Loucy (cell line): Measurements from ENCODE around the gene PPP2R5B.
A peak's percentile ranks its signal among the peaks of the same experiment; 100 is the strongest.

Experiments used
- H2AFZ ChIP-seq: fragments of 200-600 bp; sonication (generic); 2 replicates; pipeline ENCODE4 v1.6.0; 2016; ENCODE audit warnings: antibody characterized with exemption, mild to moderate bottlenecking, low read length, moderate library complexity
- H3F3A ChIP-seq: fragments of 200-600 bp; 2 replicates; pipeline ENCODE4 v1.6.0; 2016; ENCODE audit warnings: antibody characterized with exemption, low read depth, mild to moderate bottlenecking
- H3K27me3 ChIP-seq: fragments of 200-600 bp; sonication (generic); 2 replicates; pipeline ENCODE4 v1.6.1; 2014; ENCODE audit warnings: low read length, mild to moderate bottlenecking; ENCODE audit not compliant: insufficient read depth, poor library complexity, severe bottlenecking
- H3K36me3 ChIP-seq: fragments of 200-600 bp; sonication (generic); 2 replicates; pipeline ENCODE4 v1.6.1; 2016; ENCODE audit warnings: low read length; ENCODE audit not compliant: insufficient read depth
- H3K4me1 ChIP-seq: fragments of 200-600 bp; sonication (generic); 2 replicates; pipeline ENCODE4 v1.5.1; 2014; ENCODE audit warnings: low read length, mild to moderate bottlenecking; ENCODE audit not compliant: insufficient read depth, poor library complexity, severe bottlenecking
- H3K4me2 ChIP-seq: fragments of 200-600 bp; sonication (generic); 2 replicates; pipeline ENCODE4 v1.6.0; 2014; ENCODE audit warnings: antibody characterized with exemption, low read length, low read depth, mild to moderate bottlenecking; ENCODE audit not compliant: poor library complexity, severe bottlenecking
- H3K4me3 ChIP-seq: fragments of 200-600 bp; sonication (generic); 2 replicates; pipeline ENCODE4 v1.5.1; 2014; ENCODE audit warnings: low read length, mild to moderate bottlenecking, mixed read lengths; ENCODE audit not compliant: poor library complexity, severe bottlenecking
- H3K79me2 ChIP-seq: fragments of 200-600 bp; sonication (generic); 2 replicates; pipeline ENCODE4 v1.6.1; 2014; ENCODE audit warnings: low read length; ENCODE audit not compliant: insufficient read depth
- H3K9ac ChIP-seq: fragments of 200-600 bp; sonication (generic); 2 replicates; pipeline ENCODE4 v1.6.0; 2014; ENCODE audit warnings: mild to moderate bottlenecking, low read depth, low read length, moderate library complexity; ENCODE audit not compliant: poor library complexity, severe bottlenecking
- H3K9me2 ChIP-seq: fragments of 200-600 bp; sonication (generic); replicated peaks from 2 replicates; pipeline ENCODE4 v1.6.1; 2016; ENCODE audit warnings: low read depth, low read length, mixed read lengths
- H3K9me3 ChIP-seq: fragments of 200-600 bp; sonication (generic); 2 replicates; pipeline ENCODE4 v1.6.1; 2014; ENCODE audit warnings: mild to moderate bottlenecking, antibody characterized with exemption, low read length, low read depth; ENCODE audit not compliant: insufficient read depth
- H4K20me1 ChIP-seq: fragments of 200-600 bp; sonication (generic); 2 replicates; pipeline ENCODE4 v1.6.0; 2014; ENCODE audit warnings: antibody characterized with exemption, low read length, mild to moderate bottlenecking; ENCODE audit not compliant: insufficient read depth, poor library complexity, severe bottlenecking
- EZH2phosphoT487 ChIP-seq: fragments of 200-600 bp; IDR thresholded peaks from 2 replicates; pipeline ENCODE4 v1.6.1; 2018; ENCODE audit warnings: antibody characterized with exemption, mild to moderate bottlenecking, moderate library complexity, borderline replicate concordance
- TF ChIP-seq, protein P1 (sequence below): fragments of 200-600 bp; sonication (generic); conservative IDR thresholded peaks from 2 replicates; pipeline ENCODE4 v1.5.1; 2014; ENCODE audit warnings: mild to moderate bottlenecking, antibody characterized with exemption, low read length

The PPP2R5B gene

DNA sequence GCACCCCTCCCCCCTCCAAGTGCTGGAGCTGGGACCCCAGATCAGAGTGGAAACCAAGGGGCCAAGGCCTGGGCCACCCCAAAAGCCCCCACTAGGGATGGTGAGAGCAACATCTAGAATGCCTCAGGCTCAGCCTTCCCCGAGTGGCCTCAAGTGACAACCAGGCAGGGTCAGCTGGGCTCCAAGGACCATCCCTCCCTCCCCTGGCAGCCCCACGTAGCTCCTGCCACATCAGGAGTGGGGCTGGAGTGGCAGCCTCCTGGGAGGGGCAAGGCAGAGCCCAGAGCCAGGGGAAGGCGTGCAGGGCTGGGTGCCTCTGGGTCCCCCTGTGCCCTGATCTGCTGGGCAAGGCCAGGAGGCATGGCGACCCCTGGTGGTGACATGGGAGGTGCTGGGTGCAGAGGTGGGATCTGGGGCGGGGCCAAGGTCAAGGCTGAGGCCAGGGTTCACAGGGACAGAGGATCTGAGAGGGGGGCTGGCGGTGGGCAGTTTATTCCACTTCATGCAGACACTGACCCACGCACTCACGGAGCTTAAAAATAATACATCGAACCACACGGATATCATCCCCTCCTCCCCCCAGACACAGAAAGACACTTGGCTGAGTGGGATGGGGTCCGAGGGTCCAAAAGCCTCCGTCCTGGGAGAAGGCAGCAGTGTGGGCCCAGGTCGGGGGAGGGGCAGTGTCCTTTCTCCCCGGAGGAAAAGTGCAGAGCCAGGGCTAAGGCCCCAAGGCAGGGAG lies 30.2 kb upstream of the PPP2R5B start:
- Histone ChIP-seq H2AFZ (no peak overlapping the region), H3F3A (no peaks in the 10 kb centered on the region), H3K9ac (peak overlapping the region; percentile 3), H3K4me3 (no peak overlapping the region), H3K4me2 (no peak overlapping the region), H3K9me2 (no peaks in the 10 kb centered on the region), H4K20me1 (no peaks in the 10 kb centered on the region), H3K27me3 (no peaks in the 10 kb centered on the region), H3K79me2 (no peaks in the 10 kb centered on the region), H3K36me3 (no peaks in the 10 kb centered on the region; the same call in 1 of the 2 replicates), H3K4me1 (no peaks in the 10 kb centered on the region), H3K9me3 (no peaks in the 10 kb centered on the region)
- TF ChIP-seq, protein P1, sequence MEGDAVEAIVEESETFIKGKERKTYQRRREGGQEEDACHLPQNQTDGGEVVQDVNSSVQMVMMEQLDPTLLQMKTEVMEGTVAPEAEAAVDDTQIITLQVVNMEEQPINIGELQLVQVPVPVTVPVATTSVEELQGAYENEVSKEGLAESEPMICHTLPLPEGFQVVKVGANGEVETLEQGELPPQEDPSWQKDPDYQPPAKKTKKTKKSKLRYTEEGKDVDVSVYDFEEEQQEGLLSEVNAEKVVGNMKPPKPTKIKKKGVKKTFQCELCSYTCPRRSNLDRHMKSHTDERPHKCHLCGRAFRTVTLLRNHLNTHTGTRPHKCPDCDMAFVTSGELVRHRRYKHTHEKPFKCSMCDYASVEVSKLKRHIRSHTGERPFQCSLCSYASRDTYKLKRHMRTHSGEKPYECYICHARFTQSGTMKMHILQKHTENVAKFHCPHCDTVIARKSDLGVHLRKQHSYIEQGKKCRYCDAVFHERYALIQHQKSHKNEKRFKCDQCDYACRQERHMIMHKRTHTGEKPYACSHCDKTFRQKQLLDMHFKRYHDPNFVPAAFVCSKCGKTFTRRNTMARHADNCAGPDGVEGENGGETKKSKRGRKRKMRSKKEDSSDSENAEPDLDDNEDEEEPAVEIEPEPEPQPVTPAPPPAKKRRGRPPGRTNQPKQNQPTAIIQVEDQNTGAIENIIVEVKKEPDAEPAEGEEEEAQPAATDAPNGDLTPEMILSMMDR = peak; percentile 91
- no peak for TF ChIP-seq EZH2phosphoT487

DNA sequence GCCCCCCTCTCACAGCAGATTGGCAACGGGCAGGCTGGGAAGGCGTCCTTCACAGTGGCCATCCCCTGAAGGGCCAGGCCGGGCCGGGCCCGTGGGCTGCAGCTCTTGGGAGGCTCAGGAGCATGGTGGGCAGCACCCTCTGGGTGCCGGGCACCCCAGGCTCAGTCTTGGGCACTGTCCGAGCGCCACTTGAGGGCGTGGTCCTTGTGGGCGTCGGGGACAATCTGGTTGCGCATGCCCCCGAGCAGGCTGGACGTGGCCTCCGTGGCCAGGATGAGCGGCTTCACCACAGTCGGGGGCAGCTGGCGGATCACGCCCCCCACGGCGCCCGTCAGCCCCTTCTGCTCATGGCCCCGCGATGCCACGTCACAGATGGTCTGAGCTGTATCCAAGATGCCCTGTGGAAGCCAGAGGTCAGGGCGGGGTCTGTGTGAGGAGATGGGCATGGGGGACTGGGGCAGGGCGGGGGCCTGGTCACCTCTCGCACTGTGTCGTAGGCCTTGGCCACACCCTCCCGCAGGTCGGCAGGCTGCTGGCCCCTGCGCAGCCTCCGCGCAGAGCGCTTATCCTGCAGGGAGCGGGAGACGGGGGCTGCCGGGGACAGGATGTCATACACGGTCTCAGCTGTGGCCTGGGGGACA lies 29.6 kb upstream of the PPP2R5B start:
- Histone ChIP-seq H3K9me2 (no peaks in the 10 kb centered on the region), H3K4me2 (no peak overlapping the region), H3K4me1 (no peaks in the 10 kb centered on the region), H3K36me3 (no peaks in the 10 kb centered on the region; the same call in 1 of the 2 replicates), H3K4me3 (no peak overlapping the region), H4K20me1 (no peaks in the 10 kb centered on the region), H3K27me3 (no peaks in the 10 kb centered on the region), H3K79me2 (no peaks in the 10 kb centered on the region), H3F3A (no peaks in the 10 kb centered on the region), H3K9me3 (no peaks in the 10 kb centered on the region), H2AFZ (no peak overlapping the region), H3K9ac (no peak overlapping the region)
- TF ChIP-seq EZH2phosphoT487 = no peak
- TF ChIP-seq, protein P1 = no peak

DNA sequence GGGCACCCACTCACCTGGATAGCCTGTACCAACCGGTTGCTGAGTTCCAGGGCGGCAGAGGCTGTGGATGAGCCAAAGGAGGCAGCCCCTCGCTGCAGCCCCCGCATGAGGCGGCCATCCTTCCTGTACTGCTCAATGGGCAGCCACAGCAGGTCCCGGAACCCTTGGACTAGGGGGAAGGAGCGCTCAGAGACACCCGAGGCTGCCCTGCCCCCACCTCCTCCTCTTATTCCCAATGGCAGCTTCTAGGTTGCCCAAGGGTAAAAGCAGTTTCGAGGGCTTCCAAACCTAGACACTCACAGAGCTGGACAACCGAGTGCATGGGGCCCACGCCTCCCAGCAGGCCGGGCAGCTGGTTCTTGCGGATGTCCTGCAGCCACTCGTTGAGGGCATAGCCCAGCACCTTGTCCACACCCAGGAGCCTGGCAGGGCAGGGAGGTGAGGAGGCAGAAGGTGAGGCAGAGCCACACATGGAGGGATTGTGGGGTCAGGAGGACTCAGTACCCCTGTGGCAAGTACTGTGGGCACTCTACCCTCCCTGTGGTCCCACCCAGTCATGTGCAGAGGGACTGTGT lies 28.0 kb upstream of the PPP2R5B start:
- Histone ChIP-seq H3K27me3 (no peaks in the 10 kb centered on the region), H3K4me3 (no peak overlapping the region), H4K20me1 (no peaks in the 10 kb centered on the region), H3K4me1 (no peaks in the 10 kb centered on the region), H2AFZ (no peak overlapping the region), H3K4me2 (no peak overlapping the region), H3K9me2 (no peaks in the 10 kb centered on the region), H3K9ac (no peak overlapping the region), H3K79me2 (no peaks in the 10 kb centered on the region), H3F3A (no peaks in the 10 kb centered on the region), H3K9me3 (no peaks in the 10 kb centered on the region), H3K36me3 (no peaks in the 10 kb centered on the region; the same call in 1 of the 2 replicates)
- TF ChIP-seq, protein P1 = no peak
